ENCODE data around the gene ACKR1.

ACKR1 gene

DNA sequence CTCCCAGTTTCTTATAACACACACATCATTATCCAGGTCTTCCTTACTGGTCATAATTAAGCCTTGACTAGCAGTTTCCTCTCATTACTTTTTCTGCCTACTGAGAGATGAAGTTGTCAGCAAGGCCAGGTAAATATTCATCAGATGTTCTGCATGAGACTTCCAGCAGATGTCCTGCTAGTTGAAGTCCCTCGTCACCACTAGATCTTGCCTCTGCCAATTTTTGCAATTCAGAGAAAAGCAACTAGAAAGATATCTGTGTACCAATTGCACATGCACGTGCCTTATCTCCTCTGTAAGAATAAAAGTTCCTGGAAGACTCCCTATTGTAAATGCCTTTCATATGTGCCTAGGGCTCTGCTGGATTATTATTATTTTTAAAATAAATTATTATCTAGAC, 18.3 kb downstream of the ACKR1 start:
- DNase-seq = no peak

DNA sequence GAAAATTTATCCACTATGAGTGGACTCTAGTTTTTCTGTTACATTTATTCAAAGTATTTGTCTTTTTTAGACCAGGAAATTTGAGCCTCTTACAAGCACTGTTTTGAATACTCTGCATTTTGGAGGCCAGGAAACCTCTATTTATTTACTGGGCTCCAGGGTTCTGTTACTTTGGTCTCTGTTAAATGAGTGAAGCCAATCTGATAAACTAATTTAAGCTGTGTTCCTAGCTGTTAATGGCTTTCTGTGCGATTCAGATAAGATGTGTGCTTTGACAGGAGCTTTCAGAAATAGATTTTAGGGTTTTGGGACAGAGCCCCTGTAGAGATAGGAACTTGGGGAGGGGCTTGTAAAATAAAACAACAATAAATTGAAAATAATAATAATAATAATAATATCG, 23.9 kb downstream of the ACKR1 start:
- DNase-seq = no peak

DNA sequence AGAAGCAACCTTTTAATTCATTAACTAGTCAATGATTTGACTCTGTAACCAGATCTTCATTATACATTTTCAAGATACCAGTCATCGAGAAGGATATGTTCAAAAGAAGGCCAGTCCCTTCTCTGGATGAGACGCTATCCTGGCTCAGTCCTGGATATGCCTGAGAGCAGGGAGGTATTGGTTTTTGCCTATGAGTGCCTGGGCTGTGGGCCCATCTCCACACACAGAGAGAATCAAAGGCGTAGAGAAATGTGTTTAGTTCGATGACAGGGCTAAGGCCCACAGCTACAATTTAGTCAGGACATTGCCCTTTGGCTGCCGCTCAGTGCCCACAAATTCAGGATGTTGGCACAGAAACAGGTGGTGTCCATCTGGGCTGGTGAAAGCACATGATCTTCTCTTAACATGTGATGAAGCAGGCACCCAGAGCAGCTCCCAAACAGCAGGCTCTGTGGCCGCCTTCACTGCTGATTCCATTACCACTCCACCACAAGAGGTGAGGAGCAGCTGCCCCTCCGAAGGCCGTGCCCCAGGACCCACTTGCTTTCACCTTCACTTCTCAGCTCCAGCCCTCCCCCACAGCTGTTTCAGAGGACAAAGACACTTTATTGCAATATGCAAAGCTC, 24.7 kb downstream of the ACKR1 start:
- DNase-seq = no peak

DNA sequence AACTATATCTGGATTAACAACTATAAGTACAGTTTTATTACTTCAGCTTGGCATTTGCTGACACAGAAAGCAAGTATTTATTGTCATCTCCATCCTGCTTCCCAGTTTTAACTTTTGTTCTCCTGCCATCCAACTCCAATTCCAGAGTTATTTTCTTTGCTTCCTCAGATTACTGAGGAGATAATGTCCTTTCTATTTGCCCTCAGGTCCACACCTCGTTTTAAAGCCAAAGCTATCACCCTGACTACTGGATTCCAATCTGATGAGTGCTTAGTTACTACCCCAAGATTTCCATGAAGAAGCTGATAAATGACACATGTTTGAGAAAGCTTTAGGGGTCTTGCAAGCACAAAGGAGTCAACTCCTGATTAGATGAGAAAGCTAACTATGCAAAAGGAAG, 25.2 kb downstream of the ACKR1 start:
- DNase-seq = no peak

DNA sequence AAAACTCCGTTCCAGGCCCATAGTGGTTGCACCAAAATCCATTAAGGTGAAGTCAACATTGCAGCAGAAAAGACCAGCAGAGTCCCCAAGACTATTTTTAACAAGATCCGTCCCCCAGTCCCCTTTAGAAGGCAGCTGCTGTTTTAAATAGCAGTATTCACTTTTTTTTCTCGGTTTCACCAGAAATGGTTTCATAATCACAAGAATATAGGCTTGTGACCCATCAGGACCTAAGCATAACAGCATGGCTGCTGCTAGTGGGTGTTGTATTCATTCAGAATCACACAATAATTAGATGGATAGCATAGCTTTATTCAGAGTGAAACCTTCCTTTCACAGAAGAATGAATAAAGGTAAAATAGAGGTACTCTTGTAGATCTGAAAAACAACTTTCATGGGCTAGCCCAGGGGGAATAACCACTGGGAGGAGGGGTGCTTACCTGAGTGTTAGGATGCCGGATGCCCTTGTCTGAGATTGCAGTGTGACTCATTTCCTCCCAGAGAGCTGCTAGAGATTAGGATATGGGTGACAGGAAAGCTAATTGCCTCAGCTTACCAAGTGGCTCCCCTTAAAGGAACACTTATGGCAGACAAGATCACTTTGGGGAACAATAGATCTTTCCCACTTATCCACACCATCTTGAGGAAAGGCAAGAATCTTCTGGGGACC, 35.0 kb downstream of the ACKR1 start:
- DNase-seq = no peak

DNA sequence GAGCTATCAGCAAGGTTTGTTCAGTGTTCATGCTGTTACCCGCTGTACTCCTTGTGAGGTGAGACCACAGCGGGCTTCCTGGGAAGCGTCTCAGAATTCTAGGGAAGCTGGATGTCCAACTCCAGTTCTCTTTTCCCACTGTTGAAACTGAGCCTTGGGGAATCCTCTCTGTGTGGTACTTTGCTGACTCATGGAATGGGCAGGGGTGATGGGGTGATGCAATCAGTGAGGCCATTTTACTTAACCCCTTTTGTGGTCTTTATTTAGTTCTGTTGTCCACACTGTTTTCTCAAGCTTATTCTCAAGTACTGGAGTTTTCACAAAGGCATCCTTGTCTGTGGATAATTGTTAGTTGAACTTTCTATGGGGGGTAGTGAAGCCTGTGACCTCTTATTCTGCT, 42.6 kb downstream of the ACKR1 start:
- DNase-seq = no peak

DNA sequence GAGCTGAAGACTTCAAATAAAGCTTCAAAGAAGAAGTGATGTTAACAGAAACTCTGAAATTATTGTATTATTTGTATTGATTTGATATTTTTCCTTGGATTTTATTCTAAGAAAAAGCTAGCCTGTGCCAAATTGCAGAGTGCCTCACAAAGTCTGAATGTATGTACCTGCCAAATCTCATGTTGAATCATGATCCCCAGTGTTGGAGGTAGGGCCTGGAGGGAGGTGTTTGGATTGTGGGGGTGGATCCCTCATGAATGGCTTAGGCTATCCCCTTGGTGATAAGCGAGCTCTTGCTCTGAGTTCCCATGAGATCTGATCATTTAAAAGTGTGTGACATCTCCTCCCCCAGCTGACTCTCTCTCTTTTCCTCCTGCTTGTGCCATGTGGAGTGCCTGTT, 43.6 kb downstream of the ACKR1 start:
- DNase-seq = no peak

DNA sequence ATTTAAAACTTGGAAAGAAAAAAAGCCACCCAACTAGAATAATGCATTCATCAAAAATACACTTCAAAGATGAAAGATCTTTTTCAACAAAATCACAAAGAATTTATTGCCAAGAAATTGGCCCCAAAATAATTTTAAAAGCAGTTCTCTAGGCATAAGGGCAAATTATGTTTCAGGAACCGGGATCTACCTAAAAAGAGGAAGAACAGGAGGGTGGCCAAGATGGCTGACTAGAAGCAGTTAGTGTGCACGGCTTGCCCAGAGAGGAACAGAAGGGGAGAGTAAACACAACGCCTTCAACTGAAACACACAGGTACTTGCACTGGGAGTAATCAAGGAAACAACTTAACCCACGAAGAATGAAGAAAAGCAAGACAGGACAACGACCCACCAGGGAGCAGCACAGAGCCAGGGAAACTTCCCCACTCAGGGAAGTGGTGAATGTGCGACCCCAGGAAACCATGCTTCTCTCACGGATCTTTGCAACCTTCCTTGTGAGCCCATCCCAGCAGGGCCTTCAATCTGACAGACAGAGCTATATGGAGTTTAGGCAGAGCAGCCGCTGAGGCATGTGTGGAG, 46.1 kb downstream of the ACKR1 start:
- DNase-seq = no peak

All from NCI-H510A (cell line).